HCT116 (cell line): Measurements from ENCODE around the gene DNAJC5G. TPM values are rescaled to one million over a fixed set of nuclear protein-coding genes. Genes with fewer than 3 reads are reported as not detected.
"Not testable (repeated sequence)": the region's sequence is repeated elsewhere in the genome, so short reads cannot be mapped to it uniquely, and the experiment has no call there.

Experiments used
- ATAC-seq: fragments of 200-7000 bp; cut with Tn5 transposase; 2 replicates; pipeline ENCODE4 v1.9.1; 2020; ENCODE audit warnings: mild to moderate bottlenecking, moderate library complexity
- BruUV-seq: library from RNA; stranded (reverse); fragments of 400-500 nt; replicated peaks from 2 replicates; lab custom pipeline; 2021; lab: Mats Ljungman, UMichigan
- CTCF ChIA-PET: fragments of 300-600 bp; sonication (Branson Sonifier 250); formaldehyde crosslinking; loops from one replicate; lab custom pipeline; 2021; ENCODE audit warnings: antibody characterized with exemption; lab: Charles Lee
- POLR2A ChIA-PET: fragments of 300-600, 350-600 bp; sonication (Branson Sonifier 250); formaldehyde crosslinking; loops from one replicate; lab custom pipeline; 2021; ENCODE audit warnings: antibody characterized with exemption; lab: Charles Lee
- RAD21 ChIA-PET, 2 experiments: fragments of 300-600 bp; sonication (Branson Sonifier 250); formaldehyde crosslinking; loops; one replicate each; lab custom pipeline; 2023; ENCODE audit warnings: low total read pairs in 2 of 2; ENCODE audit not compliant: uncharacterized antibody in 2 of 2, unreplicated experiment in 2 of 2, low non-redundant PET in 1 of 2; lab: Charles Lee
- DNase-seq: peaks from one replicate; pipeline ENCODE4 v3.0.0-alpha.2; 2010; ENCODE audit warnings: low read depth, low spot score
- H2AFZ ChIP-seq: fragments of 200-600 bp; shearing (Covaris generic), sonication (generic); 2 replicates; pipeline ENCODE4 v1.6.1; 2017; ENCODE audit warnings: low read depth, mixed run types, mixed read lengths, antibody characterized with exemption, low read length; ENCODE audit not compliant: poor library complexity, severe bottlenecking
- H3K27ac ChIP-seq: 2 replicates; pipeline ENCODE4 v1.5.1; 2012; ENCODE audit warnings: low read depth, low read length
- H3K27me3 ChIP-seq: fragments of 200-600 bp; sonication (generic); 2 replicates; pipeline ENCODE4 v1.6.1; 2016; ENCODE audit warnings: mixed run types, low read length, mixed read lengths; ENCODE audit not compliant: insufficient read depth
- H3K36me3 ChIP-seq, 2 experiments: fragments of 200-500 bp in 1 of 2; fragments of 200-600 bp in 1 of 2; sonication (Bioruptor generic) in 1 of 2; sonication (generic) in 1 of 2; 2 replicates each; pipeline versions ENCODE4 v1.5.1 to v1.6.1; 2014 to 2016; ENCODE audit warnings: low read length in 2 of 2, inconsistent platforms in 1 of 2, mixed read lengths in 1 of 2, mixed run types in 1 of 2; ENCODE audit not compliant: insufficient read depth in 2 of 2, control insufficient read depth in 1 of 2
- H3K4me1 ChIP-seq, 2 experiments: fragments of 200-600 bp in 1 of 2; sonication (generic) in 1 of 2; 2 replicates each; pipeline versions ENCODE4 v1.5.1 to v1.6.1; 2012 to 2017; ENCODE audit warnings: low read length in 2 of 2, inconsistent platforms in 1 of 2, mild to moderate bottlenecking in 1 of 2, mixed read lengths in 1 of 2, mixed run types in 1 of 2, moderate library complexity in 1 of 2; ENCODE audit not compliant: insufficient read depth in 2 of 2, control insufficient read depth in 1 of 2
- H3K4me2 ChIP-seq: fragments of 200-600 bp; sonication (generic); 2 replicates; pipeline ENCODE4 v1.6.1; 2017; ENCODE audit warnings: mixed run types, low read length, mixed read lengths
- H3K4me3 ChIP-seq, 2 experiments: fragments of 200-600 bp in 1 of 2; sonication (generic) in 1 of 2; replicated peaks in 1 of 2; 2 replicates each; pipeline ENCODE4 v1.5.1; 2011 to 2016; ENCODE audit warnings: low read length in 2 of 2, control low read depth in 1 of 2, low read depth in 1 of 2, mild to moderate bottlenecking in 1 of 2, mixed read lengths in 1 of 2, mixed run types in 1 of 2
- H3K79me2 ChIP-seq: fragments of 200-600 bp; sonication (generic); 2 replicates; pipeline ENCODE4 v1.6.1; 2017; ENCODE audit warnings: mild to moderate bottlenecking, mixed run types, low read length, moderate library complexity, mixed read lengths; ENCODE audit not compliant: insufficient read depth
- H3K9ac ChIP-seq: fragments of 200-600 bp; sonication (generic); 2 replicates; pipeline ENCODE4 v1.6.1; 2016; ENCODE audit warnings: low read length, mixed read lengths
- H3K9me2 ChIP-seq: fragments of 200-600 bp; sonication (generic), shearing (Covaris generic); 2 replicates; pipeline ENCODE4 v1.6.1; 2017; ENCODE audit warnings: mixed run types, mild to moderate bottlenecking, moderate library complexity; ENCODE audit not compliant: insufficient read depth
- H3K9me3 ChIP-seq, 2 experiments: fragments of 200-500 bp in 1 of 2; fragments of 200-600 bp in 1 of 2; sonication (Bioruptor generic) in 1 of 2; sonication (generic) in 1 of 2; 2 replicates each; pipeline ENCODE4 v1.6.1; 2014 to 2017; ENCODE audit warnings: low read length in 2 of 2, mixed read lengths in 2 of 2, inconsistent platforms in 1 of 2, low read depth in 1 of 2, mild to moderate bottlenecking in 1 of 2, mixed run types in 1 of 2, moderate library complexity in 1 of 2; ENCODE audit not compliant: control insufficient read depth in 1 of 2, insufficient read depth in 1 of 2
- H4K20me1 ChIP-seq: fragments of 200-600 bp; sonication (generic), shearing (Covaris generic); 2 replicates; pipeline ENCODE4 v1.6.1; 2017; ENCODE audit warnings: mixed run types, mild to moderate bottlenecking, moderate library complexity; ENCODE audit not compliant: insufficient read depth
- EGR1 ChIP-seq: IDR thresholded peaks from 2 replicates; pipeline ENCODE4 v1.6.1; 2012; ENCODE audit warnings: low read depth
- ELF1 ChIP-seq: IDR thresholded peaks from 2 replicates; pipeline ENCODE4 v1.6.1; 2012; ENCODE audit warnings: low read depth, borderline replicate concordance
- intact Hi-C: fragments of 100-400 bp; cut with micrococcal nuclease; formaldehyde crosslinking; loops from 2 replicates; pipeline ENCODE4 v1.10.0; 2022
- total RNA-seq: library from RNA; stranded (reverse); gene quantifications from one replicate; pipeline ENCODE4 v1.2.1, GENCODE V29; 2021; ENCODE audit not compliant: unreplicated experiment

The DNAJC5G gene
- total RNA-seq, 1 experiment from 2014 or later, result 2.5 TPM

DNA sequence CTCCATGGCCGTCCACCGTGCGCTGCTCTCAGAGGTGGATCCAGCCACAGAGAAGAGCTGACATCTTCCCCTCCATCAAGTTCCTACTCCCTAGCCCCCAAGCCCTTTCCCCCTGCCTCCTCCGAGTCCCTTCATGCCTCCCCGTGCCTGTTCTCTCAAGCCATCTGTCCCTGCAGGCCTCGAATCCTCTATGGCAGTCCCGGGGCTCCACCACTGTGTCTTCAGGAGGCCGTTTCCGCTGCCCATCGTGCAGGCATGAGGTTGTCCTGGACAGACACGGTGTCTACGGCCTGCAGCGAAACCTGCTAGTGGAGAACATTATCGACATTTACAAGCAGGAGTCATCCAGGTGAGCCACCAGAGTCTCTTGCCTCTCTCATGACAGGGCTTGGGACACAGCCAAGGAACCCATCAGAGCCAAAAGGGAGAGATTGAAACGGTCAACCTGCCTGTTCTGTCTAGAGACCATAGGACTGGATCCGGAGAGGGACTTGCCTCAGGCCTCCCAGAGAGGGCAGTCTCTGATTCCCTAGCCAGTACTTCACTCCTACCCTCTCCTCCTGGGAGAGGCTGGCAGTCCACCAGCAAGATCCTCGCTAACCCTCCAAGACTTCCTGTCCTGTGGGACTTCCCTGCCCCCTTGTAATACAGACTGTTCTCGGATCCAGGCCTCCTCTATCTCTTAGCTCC lies 23.3 kb downstream of the DNAJC5G start:
- intact Hi-C loops, result no loop called here
- no peak overlapping the region for H3K27ac ChIP-seq
- no peaks in the 10 kb centered on the region for H3K9me2 ChIP-seq
- ATAC-seq, result no peak
- no peaks in the 10 kb centered on the region for H3K27me3 ChIP-seq
- TF ChIP-seq EGR1 (no peak), ELF1 (no peak)
- TF ChIP-seq, all 23 proteins: peak for 0
- Histone ChIP-seq H3K36me3 (no peaks in the 10 kb centered on the region), H3K4me1 (peaks cover 9 to 18% of the 10 kb centered on the region in 2 experiments), H3K4me2 (no peak overlapping the region), H3K4me3 (no peak overlapping the region), H3K9ac (no peak overlapping the region), H3K79me2 (no peaks in the 10 kb centered on the region), H4K20me1 (no peaks in the 10 kb centered on the region), H2AFZ (no peak overlapping the region), H3K9me3 (no peaks in the 10 kb centered on the region)
- CTCF ChIA-PET, result interaction anchor here (1.3 kb wide), 1 partner anchor 18 kb away, joined by 3 read pairs; no protein-coding TSS in a partner anchor
- RAD21 ChIA-PET, result no interaction called here
- no peak for DNase-seq
- no TSS peak for BruUV-seq
- POLR2A ChIA-PET, result no interaction called here

DNA sequence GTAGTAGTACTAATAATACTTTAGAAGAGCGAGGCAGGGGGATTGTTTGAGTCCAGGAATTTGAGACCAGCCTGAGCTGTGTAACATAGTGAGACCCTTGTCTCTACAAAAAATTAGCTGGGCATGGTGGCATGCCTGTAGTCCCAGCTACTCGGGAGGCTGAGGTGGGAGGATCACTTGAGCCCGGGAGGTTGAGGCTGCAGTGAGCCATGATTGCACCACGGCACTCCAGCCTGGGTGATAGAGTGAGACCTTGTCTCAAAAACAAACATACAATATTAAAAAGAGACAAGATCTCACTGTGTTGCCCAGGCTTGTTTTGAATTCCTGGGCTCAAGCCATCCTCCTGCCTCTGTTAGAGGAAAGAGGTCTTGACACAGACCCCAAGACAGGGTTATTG lies 25.4 kb downstream of the DNAJC5G start:
- H3K9me3 ChIP-seq, ATAC-seq, H3K27ac ChIP-seq, RAD21 ChIA-PET, H2AFZ ChIP-seq, DNase-seq, H3K9me2 ChIP-seq, H3K4me3 ChIP-seq, H4K20me1 ChIP-seq, BruUV-seq, POLR2A ChIA-PET, H3K4me2 ChIP-seq, H3K79me2 ChIP-seq, H3K9ac ChIP-seq, H3K4me1 ChIP-seq, H3K27me3 ChIP-seq, H3K36me3 ChIP-seq: not testable (repeated sequence)
- CTCF ChIA-PET, result interaction anchor here (3.5 kb wide), 1 partner anchor 21 kb away, joined by 19 read pairs; no protein-coding TSS in a partner anchor
- intact Hi-C loops, result loop anchor here (5.0 kb wide), 1 partner anchor 33 kb away; no protein-coding TSS in a partner anchor
